Stimulated activated naive B cell treated with anti-CD40 and anti-IgM and Interleukin-4, amounts not matched to agents 10 μg/mL and 1 μg/mL and 100 μg/mL, for 72 hours (primary cell): ENCODE data around the gene CDA.
"Not testable (repeated sequence)": the region's sequence is repeated elsewhere in the genome, so short reads cannot be mapped to it uniquely, and the experiment has no call there.

Experiments
- ATAC-seq, 2 donors: fragments of 150-1000 bp; cut with Tn5 transposase; replicated peaks; 2 replicates each; pipeline ENCODE4 v1.10.0; 2021; ENCODE audit warnings: moderate library complexity in 1 of 2
- DNase-seq: peaks from one replicate; pipeline ENCODE4 v3.0.0; 2021
- H3K27ac Mint-ChIP-seq: one replicate; pipeline ENCODE4 v1.8.0; 2022; ENCODE audit warnings: mild to moderate bottlenecking, mixed read lengths
- H3K27me3 Mint-ChIP-seq, 2 donors: one replicate each; pipeline ENCODE4 v1.8.0; 2022; ENCODE audit warnings: mixed read lengths in 2 of 2
- H3K36me3 Mint-ChIP-seq, 2 donors: one replicate each; pipeline ENCODE4 v1.8.0; 2022; ENCODE audit warnings: mixed read lengths in 2 of 2, mild to moderate bottlenecking in 1 of 2
- H3K4me1 Mint-ChIP-seq, 2 donors: one replicate each; pipeline ENCODE4 v1.8.0; 2022; ENCODE audit warnings: mixed read lengths in 2 of 2, mild to moderate bottlenecking in 1 of 2
- H3K4me3 Mint-ChIP-seq, 2 donors: one replicate each; pipeline ENCODE4 v1.8.0; 2022; ENCODE audit warnings: mild to moderate bottlenecking in 2 of 2, mixed read lengths in 2 of 2, moderate library complexity in 1 of 2
- H3K9me3 Mint-ChIP-seq, 2 donors: one replicate each; pipeline ENCODE4 v1.8.0; 2022; ENCODE audit warnings: mixed read lengths in 2 of 2, mild to moderate bottlenecking in 1 of 2

The CDA gene

DNA sequence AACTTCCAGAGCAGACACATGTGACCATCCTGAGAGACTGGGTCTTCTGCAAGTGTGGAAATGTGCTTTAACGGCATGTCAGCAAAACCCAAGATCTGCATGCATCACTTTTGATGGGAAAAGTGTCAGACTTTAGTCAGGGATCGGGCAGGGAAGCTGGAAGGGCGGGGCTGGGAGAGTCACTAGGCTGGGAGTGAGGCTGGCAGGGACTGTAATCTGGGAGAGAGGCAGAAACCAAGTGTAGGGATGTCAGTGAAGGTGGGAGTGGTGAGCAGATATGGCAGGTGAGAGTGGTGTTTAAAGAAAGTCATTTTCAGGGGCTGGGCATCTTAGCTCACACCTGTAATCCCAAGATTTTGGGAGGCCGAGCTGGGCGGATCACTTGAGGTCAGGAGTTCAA lies 11.3 kb downstream of the CDA start:
- peaks cover 21 to 28% of the 10 kb centered on the region in 2 donors for H3K27me3 Mint-ChIP-seq
- no peak overlapping the region for H3K27ac Mint-ChIP-seq
- DNase-seq: no peak
- no peak for ATAC-seq
- no peak overlapping the region for H3K4me3 Mint-ChIP-seq
- peaks cover 0 to 3% of the 10 kb centered on the region in 2 donors for H3K9me3 Mint-ChIP-seq
- no peaks in the 10 kb centered on the region for H3K4me1 Mint-ChIP-seq
- H3K36me3 Mint-ChIP-seq: no peaks in the 10 kb centered on the region

DNA sequence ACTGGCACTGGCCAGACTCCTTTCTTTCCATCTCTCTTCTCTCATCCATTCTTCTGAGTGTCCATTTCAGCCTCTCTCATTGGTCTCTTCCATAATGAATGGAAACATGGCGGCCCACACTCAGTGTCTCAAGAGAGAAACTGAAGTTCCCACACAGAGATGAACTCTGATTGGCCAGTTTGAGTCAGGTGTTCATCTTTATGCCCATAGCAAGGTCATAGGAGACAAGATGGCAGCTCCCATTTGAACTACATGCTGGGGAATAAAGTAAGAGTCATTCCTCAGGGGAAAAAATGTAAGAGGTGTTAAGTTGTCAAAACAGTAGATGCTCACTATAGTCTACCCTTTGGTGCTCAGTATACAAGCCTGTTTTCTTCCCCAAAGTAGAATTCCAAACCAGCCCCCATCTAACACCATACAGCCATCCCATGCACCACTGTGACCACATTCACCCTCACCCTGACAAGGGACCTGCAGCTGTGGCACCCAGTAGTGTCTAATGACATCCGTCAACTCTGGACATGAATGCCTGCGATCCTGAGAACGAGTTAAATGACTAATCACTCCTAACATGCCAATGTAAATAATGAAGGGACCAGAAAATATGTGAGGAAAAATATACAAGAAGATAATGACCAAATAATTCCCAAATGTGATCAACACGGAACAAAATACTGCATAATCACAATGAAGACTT lies 12.4 kb downstream of the CDA start:
- no peak overlapping the region for H3K27ac Mint-ChIP-seq
- DNase-seq (no peak), ATAC-seq (no peak)
- H3K9me3 Mint-ChIP-seq: peaks cover 0 to 3% of the 10 kb centered on the region in 2 donors
- H3K4me1 Mint-ChIP-seq: no peaks in the 10 kb centered on the region
- H3K4me3 Mint-ChIP-seq: no peak overlapping the region
- H3K36me3 Mint-ChIP-seq: no peaks in the 10 kb centered on the region
- H3K27me3 Mint-ChIP-seq: peaks cover 18 to 28% of the 10 kb centered on the region in 2 donors

DNA sequence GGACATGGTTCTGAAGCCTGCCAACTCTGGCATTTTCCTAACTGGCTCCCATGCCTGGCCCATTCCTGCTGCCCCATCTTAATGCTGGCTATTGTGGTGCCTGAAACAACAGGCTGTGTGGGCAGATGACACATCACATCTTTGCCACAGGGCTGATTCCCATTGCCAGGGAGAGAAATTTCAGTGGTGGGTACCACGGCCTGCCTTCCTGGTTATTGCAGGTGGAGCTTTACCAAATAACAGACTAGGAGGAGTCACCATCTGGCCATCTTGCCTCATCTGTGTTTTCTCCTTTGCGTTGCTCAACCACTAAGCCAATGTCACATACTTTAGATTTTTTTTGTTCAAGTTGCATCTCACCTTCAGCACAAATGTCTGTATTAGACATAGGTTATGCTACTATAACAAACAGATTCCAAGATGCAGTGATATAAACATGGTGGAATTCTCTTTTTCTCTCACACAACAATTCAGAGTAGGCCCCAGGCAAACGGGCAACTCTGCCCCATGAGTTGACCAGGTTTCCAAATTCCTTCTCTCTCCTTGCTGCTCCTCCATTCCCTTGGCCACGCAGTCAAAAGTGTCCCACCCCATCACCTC lies 14.1 kb downstream of the CDA start:
- no peak for DNase-seq
- no peak for ATAC-seq
- peaks cover 24 to 36% of the 10 kb centered on the region in 2 donors for H3K27me3 Mint-ChIP-seq
- no peaks in the 10 kb centered on the region for H3K36me3 Mint-ChIP-seq
- no peak overlapping the region for H3K27ac Mint-ChIP-seq
- peaks cover 0 to 3% of the 10 kb centered on the region in 2 donors for H3K9me3 Mint-ChIP-seq
- no peaks in the 10 kb centered on the region for H3K4me1 Mint-ChIP-seq
- no peak overlapping the region for H3K4me3 Mint-ChIP-seq

DNA sequence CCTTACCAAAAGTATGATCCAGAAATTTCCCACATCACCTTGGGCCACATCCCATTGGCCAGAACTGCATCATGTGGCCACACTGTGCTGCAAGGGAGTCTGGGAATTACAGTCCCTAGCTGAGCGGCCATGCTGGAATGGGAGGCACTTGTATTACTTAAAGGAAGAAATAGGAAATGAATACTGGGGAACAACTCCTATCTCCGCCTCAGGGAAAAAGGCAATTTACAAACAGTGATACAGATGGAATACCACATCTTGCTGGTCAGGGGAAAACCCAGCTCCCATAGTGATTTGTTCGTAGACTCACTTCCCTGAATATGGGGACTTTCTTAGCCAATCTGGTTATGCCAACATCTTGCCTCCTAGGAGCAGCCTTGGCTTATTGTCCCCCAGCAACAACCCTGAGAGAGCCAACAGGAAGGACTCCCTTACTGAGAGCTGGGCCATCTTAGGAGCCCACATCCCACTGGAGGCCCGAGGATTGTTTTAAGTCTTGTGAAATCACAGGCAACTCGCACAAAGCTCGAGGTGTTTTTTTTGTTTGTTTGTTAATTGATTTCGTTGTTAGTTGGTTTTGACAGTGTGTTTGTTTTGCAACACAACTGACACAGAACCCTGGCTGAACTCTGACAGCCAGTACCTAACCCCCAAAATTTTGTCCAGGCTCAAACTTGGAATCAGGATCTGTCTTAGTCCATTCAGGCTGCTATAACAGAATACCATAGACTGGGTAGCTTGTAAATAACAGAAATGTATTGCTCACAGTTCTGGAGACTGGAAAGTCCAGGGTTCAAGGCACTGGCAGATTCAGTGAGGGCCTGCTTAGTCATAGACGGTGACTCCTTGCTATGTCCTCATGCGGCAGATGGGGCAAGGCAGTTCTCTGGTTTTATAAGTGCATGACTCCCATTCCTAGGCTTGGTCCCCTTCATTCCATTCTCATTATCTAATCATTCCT lies 14.9 kb downstream of the CDA start:
- no peak for ATAC-seq
- Mint-ChIP-seq H3K27me3 (peaks cover 24 to 33% of the 10 kb centered on the region in 2 donors), H3K36me3 (no peaks in the 10 kb centered on the region), H3K27ac (no peak overlapping the region), H3K4me3 (no peak overlapping the region), H3K9me3 (peaks cover 0 to 3% of the 10 kb centered on the region in 2 donors), H3K4me1 (no peaks in the 10 kb centered on the region)
- DNase-seq: no peak

DNA sequence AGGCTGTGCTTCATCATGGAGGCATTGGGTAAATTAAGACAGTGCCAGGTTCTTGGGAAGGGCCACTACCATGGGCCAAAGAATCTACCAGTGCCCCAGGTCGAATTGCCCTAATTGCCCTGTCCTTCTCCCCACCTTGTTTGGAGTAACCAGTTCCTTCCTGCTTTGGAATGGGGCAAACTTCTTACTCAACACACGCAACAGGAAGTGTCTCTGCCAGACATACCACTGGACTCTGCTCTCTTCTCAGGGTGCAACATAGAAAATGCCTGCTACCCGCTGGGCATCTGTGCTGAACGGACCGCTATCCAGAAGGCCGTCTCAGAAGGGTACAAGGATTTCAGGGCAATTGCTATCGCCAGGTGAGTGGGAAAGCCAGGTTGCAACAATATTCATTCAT lies 15.8 kb downstream of the CDA start:
- ATAC-seq (no peak), DNase-seq (no peak)
- no peak overlapping the region for H3K27ac Mint-ChIP-seq
- no peaks in the 10 kb centered on the region for H3K36me3 Mint-ChIP-seq
- peaks cover 0 to 3% of the 10 kb centered on the region in 2 donors for H3K9me3 Mint-ChIP-seq
- no peaks in the 10 kb centered on the region for H3K4me1 Mint-ChIP-seq
- no peak overlapping the region for H3K4me3 Mint-ChIP-seq
- H3K27me3 Mint-ChIP-seq: peaks cover 21 to 29% of the 10 kb centered on the region in 2 donors

DNA sequence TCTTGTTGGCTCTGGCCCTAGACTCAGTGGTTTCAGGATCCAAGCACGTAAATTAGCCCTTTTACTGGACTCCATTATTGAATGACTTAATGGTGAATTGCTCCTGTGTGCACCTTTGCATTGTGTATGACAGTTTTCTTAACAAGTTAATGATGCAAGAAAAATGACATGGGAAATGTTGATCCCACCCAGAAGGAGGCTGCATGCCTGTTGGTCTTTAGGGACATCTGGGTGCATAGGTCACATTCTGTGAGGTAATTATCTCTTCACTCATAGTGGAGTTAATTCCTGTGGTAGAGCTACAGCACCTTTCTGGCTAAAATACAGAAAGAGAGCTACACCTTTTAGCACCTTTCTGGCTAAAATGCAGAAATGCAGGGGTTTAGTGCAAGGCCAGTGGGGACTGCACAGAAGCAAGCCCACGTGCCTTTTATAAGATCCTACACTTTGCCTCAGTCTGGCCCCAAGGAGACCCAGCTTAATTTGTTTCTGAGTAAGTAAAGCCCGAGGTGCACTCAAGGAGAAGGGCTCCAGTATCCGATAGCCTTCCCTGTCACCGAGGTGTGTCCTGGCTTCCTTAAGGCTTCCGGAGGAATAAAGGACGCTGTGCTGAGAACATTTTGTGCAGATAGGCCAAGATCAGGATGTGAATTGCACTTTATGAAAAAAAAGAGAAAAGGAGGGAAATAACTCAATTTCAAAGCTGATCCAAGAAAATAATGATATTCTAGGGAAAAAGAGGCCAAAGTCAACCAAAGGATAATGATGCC lies 18.1 kb downstream of the CDA start:
- H3K4me1 Mint-ChIP-seq, H3K36me3 Mint-ChIP-seq, H3K27ac Mint-ChIP-seq, ATAC-seq, H3K9me3 Mint-ChIP-seq, DNase-seq, H3K4me3 Mint-ChIP-seq: not testable (repeated sequence)
- peaks cover 18 to 23% of the 10 kb centered on the region in 2 donors for H3K27me3 Mint-ChIP-seq

DNA sequence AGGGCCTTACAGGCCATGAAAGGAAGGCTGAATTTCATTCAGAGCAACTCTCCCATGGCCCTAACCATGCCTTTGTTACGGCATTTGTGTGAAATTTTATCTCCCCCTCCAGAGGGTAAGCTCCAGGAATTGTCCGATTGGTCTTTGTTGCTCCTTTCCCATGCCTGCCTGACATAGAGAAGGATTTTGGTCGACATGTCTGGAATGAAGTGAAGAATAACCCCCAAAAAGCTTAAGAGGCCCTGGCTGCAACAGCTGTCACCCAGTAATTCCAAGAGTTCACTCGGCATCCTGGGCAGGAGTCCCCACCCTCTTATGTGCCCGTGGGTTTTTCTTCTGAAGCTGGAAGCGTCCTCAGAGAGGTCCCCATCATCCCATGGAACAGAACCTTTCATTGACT lies 20.6 kb downstream of the CDA start:
- DNase-seq (no peak), ATAC-seq (no peak)
- no peak overlapping the region for H3K4me3 Mint-ChIP-seq
- H3K4me1 Mint-ChIP-seq: no peaks in the 10 kb centered on the region
- no peak overlapping the region for H3K27ac Mint-ChIP-seq
- H3K9me3 Mint-ChIP-seq: no peaks in the 10 kb centered on the region
- H3K27me3 Mint-ChIP-seq: peaks cover 13 to 22% of the 10 kb centered on the region in 2 donors
- H3K36me3 Mint-ChIP-seq: no peaks in the 10 kb centered on the region

DNA sequence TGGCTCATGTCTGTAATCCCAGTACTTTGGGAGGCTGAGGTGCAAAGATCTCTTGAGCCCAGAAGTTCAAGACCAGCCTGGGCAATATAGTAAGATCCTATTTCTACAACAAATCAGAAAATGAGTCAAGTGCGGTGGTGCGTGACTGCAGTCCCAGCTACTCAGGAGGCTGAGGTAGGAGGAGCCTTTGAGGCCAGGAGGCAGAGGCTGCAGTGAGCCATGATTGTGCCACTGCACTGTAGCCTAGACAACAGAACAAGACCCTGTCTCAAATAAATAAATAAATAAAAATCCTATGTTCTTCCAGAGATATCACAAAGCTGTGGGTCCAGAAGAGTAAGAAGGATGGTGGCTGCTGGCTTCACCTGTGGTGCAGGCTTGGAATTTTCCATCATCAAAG lies 22.1 kb downstream of the CDA start:
- Mint-ChIP-seq H3K9me3 (no peaks in the 10 kb centered on the region), H3K4me1 (no peaks in the 10 kb centered on the region), H3K4me3 (no peak overlapping the region), H3K27ac (no peak overlapping the region), H3K36me3 (no peaks in the 10 kb centered on the region), H3K27me3 (peaks cover 8 to 14% of the 10 kb centered on the region in 2 donors)
- DNase-seq (no peak), ATAC-seq (no peak)

DNA sequence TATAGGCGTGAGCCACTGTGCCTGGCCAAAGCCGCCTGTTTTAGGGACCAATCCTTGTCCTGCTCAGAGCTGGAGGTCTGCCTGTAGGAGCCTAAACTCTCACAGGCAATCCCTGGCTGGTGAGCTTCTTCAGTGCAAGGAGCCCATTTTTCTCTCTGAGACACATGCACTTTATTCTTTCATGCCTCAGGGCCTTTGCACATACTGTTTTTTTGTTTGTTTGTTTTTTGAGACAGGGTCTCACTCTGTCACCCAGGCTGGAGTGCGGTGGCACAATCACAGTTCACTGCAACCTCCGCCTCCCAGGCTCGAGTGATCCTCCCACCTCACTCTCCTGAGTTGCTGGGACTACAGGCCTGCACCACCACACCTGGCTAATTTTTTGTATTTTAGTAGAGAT lies 22.8 kb downstream of the CDA start:
- H3K36me3 Mint-ChIP-seq: no peaks in the 10 kb centered on the region
- H3K27me3 Mint-ChIP-seq: peaks cover 10 to 13% of the 10 kb centered on the region in 2 donors
- H3K27ac Mint-ChIP-seq: no peak overlapping the region
- no peaks in the 10 kb centered on the region for H3K9me3 Mint-ChIP-seq
- ATAC-seq: no peak
- no peaks in the 10 kb centered on the region for H3K4me1 Mint-ChIP-seq
- no peak for DNase-seq
- no peak overlapping the region for H3K4me3 Mint-ChIP-seq

DNA sequence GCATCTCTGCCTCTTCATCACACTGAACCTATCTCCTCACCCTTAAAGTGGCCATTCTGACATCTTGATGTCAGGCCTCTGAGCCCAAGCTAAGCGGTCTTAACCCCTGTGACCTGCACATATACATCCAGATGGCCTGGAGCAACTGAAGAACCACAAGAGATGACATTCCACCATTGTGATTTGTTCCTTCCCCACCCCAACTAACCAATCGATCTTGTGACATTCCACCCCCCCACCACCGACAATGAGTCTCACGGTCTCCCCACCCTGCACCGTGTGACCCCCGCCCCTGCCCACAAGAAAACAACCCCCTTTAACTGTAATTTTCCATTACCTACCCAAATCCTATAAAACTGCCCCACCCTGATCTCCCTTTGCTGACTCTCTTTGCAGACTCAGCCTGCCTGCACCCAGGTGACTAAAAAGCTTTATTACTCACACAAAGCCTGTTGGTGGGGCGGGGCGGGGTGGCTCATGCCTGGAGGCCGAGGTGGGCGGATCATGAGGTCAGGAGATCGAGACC lies 23.4 kb downstream of the CDA start:
- H3K27ac Mint-ChIP-seq: no peak overlapping the region
- ATAC-seq (no peak), DNase-seq (no peak)
- H3K27me3 Mint-ChIP-seq: peaks cover 6 to 11% of the 10 kb centered on the region in 2 donors
- no peaks in the 10 kb centered on the region for H3K9me3 Mint-ChIP-seq
- no peak overlapping the region for H3K4me3 Mint-ChIP-seq
- no peaks in the 10 kb centered on the region for H3K4me1 Mint-ChIP-seq
- H3K36me3 Mint-ChIP-seq: no peaks in the 10 kb centered on the region

DNA sequence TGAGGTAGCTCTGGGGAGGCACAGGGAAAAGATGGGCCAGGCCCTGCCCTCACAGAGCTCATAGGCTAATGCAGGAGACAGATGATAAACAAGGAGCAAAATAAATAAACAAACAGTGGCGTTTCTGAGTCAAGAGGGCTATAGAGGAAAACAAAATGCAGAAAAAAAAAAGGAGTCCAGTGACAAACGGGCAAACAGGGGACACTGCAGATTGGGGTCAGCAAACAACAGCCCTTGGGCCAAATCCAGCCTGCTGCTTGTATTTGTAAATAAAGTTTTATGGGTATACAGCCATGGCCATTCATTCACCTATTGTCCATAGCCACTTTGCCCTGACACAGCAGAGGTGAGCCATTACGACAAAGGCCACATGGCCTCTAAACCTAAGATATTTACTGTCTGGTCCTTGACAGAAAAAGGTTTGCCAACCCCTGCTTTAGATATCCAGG lies 25.3 kb downstream of the CDA start:
- Mint-ChIP-seq H3K4me3 (no peak overlapping the region), H3K27ac (no peak overlapping the region), H3K36me3 (no peaks in the 10 kb centered on the region), H3K9me3 (no peaks in the 10 kb centered on the region), H3K4me1 (no peaks in the 10 kb centered on the region), H3K27me3 (peaks cover 9 to 14% of the 10 kb centered on the region in 2 donors)
- DNase-seq: no peak
- ATAC-seq: no peak

DNA sequence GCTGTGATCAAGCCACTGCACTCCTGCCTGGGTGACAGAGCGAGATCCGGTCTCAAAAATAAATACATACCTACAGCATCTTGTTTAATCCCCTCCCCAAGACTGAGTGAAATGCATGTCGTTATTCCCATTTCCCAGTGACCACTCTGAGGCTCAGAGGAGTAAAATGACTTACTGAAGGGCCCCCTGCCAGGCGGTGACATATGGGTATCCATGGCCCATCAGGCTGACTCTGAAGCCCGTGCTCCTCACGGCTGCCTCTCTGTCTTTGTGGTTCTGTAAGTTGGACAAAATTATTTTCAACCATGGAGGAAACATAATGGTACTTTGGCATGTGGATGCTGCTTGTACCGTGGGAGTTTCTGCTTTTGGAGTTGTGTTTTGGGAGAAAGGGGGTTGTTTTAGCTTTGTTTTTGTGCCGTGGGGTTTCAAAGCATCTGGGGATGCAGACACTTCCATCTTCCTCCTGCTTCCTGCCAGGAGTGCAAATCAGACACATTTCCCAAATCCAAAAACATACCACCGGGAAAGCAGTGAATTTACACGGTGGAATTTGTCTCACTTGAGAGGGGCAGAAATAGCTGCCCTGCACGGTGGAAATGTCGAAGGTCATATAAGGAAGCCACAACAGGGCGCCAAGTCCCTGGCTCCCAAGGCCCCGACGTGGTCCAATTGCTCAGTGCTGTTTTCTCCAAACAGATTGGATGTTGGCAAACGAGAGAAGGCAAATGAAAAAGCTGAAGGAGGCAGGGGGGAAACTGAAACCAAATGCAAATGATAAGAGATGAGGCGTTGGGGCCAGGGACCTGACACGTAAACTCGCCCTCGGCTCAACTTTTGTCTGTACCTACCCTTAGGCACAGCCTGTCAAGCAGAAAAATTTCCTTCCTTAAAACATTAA lies 27.3 kb downstream of the CDA start:
- Mint-ChIP-seq H3K27ac (no peak overlapping the region), H3K9me3 (no peaks in the 10 kb centered on the region), H3K4me1 (no peaks in the 10 kb centered on the region), H3K36me3 (no peaks in the 10 kb centered on the region), H3K27me3 (peaks cover 9 to 14% of the 10 kb centered on the region in 2 donors), H3K4me3 (no peak overlapping the region)
- no peak for DNase-seq
- ATAC-seq: no peak

DNA sequence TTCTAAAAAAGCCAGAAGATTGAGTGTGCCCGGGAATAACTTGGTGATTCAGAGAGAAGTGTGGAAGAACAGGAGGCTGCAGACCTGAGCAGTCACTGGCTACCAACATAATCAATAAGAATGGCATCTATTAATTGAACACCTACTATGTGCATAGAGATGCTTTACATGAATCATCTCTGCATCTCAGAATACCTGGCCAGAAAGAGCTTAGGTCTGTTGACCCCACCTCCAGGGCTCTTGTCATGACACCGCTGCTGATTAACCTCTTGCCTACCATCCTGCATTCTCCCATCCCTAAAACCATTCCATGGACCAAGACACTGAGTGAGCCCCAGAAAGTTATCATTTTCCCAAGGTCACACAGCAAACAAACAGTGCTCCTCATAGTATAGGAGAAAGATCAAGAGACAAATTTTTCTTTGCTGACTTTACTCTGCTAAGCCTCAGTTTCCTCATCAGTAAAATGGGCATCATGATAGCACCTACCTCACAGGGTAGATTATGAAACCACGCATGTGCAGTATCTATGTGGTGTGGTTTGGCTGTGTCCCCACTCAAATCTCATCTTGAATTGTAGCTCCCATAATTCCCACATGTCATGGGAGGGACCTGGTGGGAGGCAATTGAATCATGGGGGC lies 28.1 kb downstream of the CDA start:
- H3K9me3 Mint-ChIP-seq: no peaks in the 10 kb centered on the region
- ATAC-seq (no peak), DNase-seq (no peak)
- H3K27ac Mint-ChIP-seq: no peak overlapping the region
- H3K4me1 Mint-ChIP-seq: no peaks in the 10 kb centered on the region
- H3K27me3 Mint-ChIP-seq: peaks cover 9 to 11% of the 10 kb centered on the region in 2 donors
- no peaks in the 10 kb centered on the region for H3K36me3 Mint-ChIP-seq
- no peak overlapping the region for H3K4me3 Mint-ChIP-seq
